Skeletal muscle satellite cell (primary cell): Measurements from ENCODE around the gene FBXW9.
A peak's percentile ranks its signal among the peaks of the same experiment; 100 is the strongest.
"Not testable (repeated sequence)": the region's sequence is repeated elsewhere in the genome, so short reads cannot be mapped to it uniquely, and the experiment has no call there.

Experiments
- H3K27me3 ChIP-seq: 2 replicates; pipeline ENCODE4 v1.7.0; 2013; ENCODE audit warnings: low read length; ENCODE audit not compliant: control insufficient read depth, insufficient read depth
- H3K36me3 ChIP-seq: 2 replicates; pipeline ENCODE4 v1.7.0; 2013; ENCODE audit warnings: mild to moderate bottlenecking, control low read depth, low read length; ENCODE audit not compliant: insufficient read depth
- H3K4me1 ChIP-seq: 2 replicates; pipeline ENCODE4 v1.7.0; 2013; ENCODE audit warnings: low read length; ENCODE audit not compliant: control insufficient read depth, insufficient read depth
- H3K4me2 ChIP-seq: 2 replicates; pipeline ENCODE4 v1.7.0; 2013; ENCODE audit warnings: mild to moderate bottlenecking, low read length
- H3K4me3 ChIP-seq: 2 replicates; pipeline ENCODE4 v1.7.0; 2013; ENCODE audit warnings: low read length
- H3K9ac ChIP-seq: 2 replicates; pipeline ENCODE4 v1.7.0; 2013; ENCODE audit warnings: mild to moderate bottlenecking, low read depth, low read length, moderate library complexity
- H3K9me3 ChIP-seq: replicated peaks from 2 replicates; pipeline ENCODE4 v1.7.0; 2013; ENCODE audit warnings: mild to moderate bottlenecking, control low read depth, low read length

FBXW9 gene

GRCh38 chr19:12711187-12711586 lies 14.8 kb upstream of the FBXW9 start:
- Histone ChIP-seq H3K36me3 (peaks cover 78% of the 10 kb centered on the region), H3K4me2 (no peak overlapping the region), H3K4me3 (no peak overlapping the region)

GRCh38 chr19:12708641-12709040 lies 12.2 kb upstream of the FBXW9 start:
- H3K36me3 ChIP-seq, result peaks cover 75% of the 10 kb centered on the region
- H3K4me3 ChIP-seq, result no peak overlapping the region
- no peak overlapping the region for H3K9ac ChIP-seq
- H3K4me1 ChIP-seq, result no peaks in the 10 kb centered on the region
- no peaks in the 10 kb centered on the region for H3K9me3 ChIP-seq
- no peak overlapping the region for H3K4me2 ChIP-seq
- no peaks in the 10 kb centered on the region for H3K27me3 ChIP-seq

More at GRCh38 chr19:12711187-12711586, 14.8 kb upstream of the FBXW9 start:
- Histone ChIP-seq H3K4me1 (no peaks in the 10 kb centered on the region), H3K9ac (no peak overlapping the region), H3K27me3 (no peaks in the 10 kb centered on the region), H3K9me3 (no peaks in the 10 kb centered on the region)

DNA sequence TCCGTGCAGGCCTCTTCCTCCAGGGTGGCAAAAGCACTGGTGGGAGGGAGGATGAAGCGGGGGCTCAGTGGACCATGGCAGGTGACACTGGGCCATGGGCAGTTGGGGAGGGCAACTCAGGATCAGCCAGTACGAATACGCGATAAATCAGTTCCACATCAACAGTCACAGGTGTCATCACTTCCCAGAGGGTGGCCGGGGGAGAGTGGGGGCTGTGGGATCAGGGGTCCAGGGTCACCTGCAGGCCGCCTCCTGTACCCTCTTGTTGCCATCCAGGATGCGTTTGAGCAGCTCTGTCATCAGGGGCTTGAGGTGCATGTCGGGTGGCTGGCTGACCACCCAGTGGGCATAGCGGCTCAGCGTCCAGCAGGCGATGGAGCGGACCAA lies 9.9 kb upstream of the FBXW9 start:
- Histone ChIP-seq H3K36me3 (peaks cover 77% of the 10 kb centered on the region), H3K9me3 (no peaks in the 10 kb centered on the region), H3K27me3 (no peaks in the 10 kb centered on the region), H3K4me1 (no peaks in the 10 kb centered on the region), H3K4me2 (no peak overlapping the region), H3K4me3 (no peak overlapping the region), H3K9ac (no peak overlapping the region)

DNA sequence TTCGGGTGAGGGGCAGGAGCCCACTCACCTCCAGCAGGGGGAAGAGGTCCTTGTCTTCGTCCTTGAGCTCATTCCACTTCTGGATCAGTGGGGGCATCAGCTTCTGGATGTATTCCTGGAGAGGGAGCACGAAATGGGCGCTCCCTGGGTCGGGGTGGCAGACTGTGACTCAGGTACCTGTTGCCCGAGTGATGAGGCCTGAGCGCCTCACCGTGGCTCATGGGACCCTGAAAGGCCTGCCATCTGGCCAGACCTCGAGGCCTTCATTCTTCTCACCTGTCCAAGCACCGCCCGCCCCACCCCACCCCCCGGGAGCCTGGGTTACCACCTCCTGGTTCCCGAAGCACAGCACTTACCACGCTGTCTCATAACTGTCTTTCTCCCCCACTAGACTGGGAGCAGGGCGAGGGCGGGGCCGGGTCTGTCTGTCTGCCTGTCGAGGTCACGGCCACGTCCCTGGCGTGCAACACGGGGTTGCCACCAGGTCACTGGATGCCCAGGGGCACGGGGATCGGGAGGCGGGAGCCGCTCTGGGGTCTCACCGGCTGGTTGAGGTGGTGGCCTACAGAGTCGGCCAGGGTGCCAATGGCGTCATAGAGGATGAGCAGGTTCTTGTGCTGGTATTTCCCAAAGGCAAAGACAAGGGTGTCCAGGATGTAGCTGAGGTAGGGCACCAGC lies 9.4 kb upstream of the FBXW9 start:
- H3K4me2 ChIP-seq, result no peak overlapping the region
- H3K27me3 ChIP-seq, result no peaks in the 10 kb centered on the region
- H3K4me3 ChIP-seq, result no peak overlapping the region
- H3K36me3 ChIP-seq, result peaks cover 79% of the 10 kb centered on the region
- no peak overlapping the region for H3K9ac ChIP-seq
- no peaks in the 10 kb centered on the region for H3K9me3 ChIP-seq
- H3K4me1 ChIP-seq, result no peaks in the 10 kb centered on the region

DNA sequence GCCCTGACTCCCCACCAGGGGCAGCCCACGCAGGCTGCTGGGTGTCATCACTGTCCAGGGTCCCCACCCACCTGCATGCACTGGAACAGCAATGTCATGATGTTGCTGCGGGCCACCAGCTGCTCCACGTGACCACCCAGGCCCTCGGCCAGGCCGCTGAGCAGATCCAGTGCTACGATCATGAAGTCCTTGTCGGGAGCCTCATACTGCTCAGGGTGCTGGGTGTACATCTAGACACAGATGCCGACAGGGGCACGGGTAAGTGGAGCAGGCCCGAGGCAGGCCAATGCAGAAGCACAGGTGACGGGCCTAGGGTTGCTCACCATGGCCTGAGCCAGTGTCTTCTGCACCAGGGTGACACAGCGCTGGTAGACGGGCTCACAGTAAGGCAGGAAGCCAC lies 8.7 kb upstream of the FBXW9 start:
- no peak overlapping the region for H3K4me3 ChIP-seq
- no peaks in the 10 kb centered on the region for H3K4me1 ChIP-seq
- no peak overlapping the region for H3K9ac ChIP-seq
- H3K27me3 ChIP-seq, result no peaks in the 10 kb centered on the region
- H3K36me3 ChIP-seq, result peaks cover 79% of the 10 kb centered on the region
- no peak overlapping the region for H3K4me2 ChIP-seq
- no peaks in the 10 kb centered on the region for H3K9me3 ChIP-seq

GRCh38 chr19:12703046-12703445 lies 6.6 kb upstream of the FBXW9 start:
- no peak overlapping the region for H3K4me3 ChIP-seq
- no peak overlapping the region for H3K4me2 ChIP-seq
- no peaks in the 10 kb centered on the region for H3K4me1 ChIP-seq
- no peaks in the 10 kb centered on the region for H3K27me3 ChIP-seq
- H3K9me3 ChIP-seq, result no peaks in the 10 kb centered on the region
- H3K36me3 ChIP-seq, result peaks cover 77% of the 10 kb centered on the region
- H3K9ac ChIP-seq, result no peak overlapping the region

- Histone ChIP-seq H3K4me2 (no peak overlapping the region), H3K36me3 (peaks cover 76% of the 10 kb centered on the region), H3K27me3 (no peaks in the 10 kb centered on the region), H3K4me3 (no peak overlapping the region), H3K9ac (no peak overlapping the region), H3K4me1 (peaks cover 6% of the 10 kb centered on the region), H3K9me3 (no peaks in the 10 kb centered on the region)
These were observed 5.3 kb upstream of the FBXW9 start for GRCh38 chr19:12701596-12702282.

- no peak overlapping the region for H3K4me3 ChIP-seq
- H3K9me3 ChIP-seq, result no peaks in the 10 kb centered on the region
- H3K36me3 ChIP-seq, result peaks cover 45% of the 10 kb centered on the region
- H3K27me3 ChIP-seq, result no peaks in the 10 kb centered on the region
- peaks cover 14% of the 10 kb centered on the region for H3K4me1 ChIP-seq
- no peak overlapping the region for H3K9ac ChIP-seq
- no peak overlapping the region for H3K4me2 ChIP-seq
These were observed 1.7 kb upstream of the FBXW9 start for GRCh38 chr19:12698138-12698537.

DNA sequence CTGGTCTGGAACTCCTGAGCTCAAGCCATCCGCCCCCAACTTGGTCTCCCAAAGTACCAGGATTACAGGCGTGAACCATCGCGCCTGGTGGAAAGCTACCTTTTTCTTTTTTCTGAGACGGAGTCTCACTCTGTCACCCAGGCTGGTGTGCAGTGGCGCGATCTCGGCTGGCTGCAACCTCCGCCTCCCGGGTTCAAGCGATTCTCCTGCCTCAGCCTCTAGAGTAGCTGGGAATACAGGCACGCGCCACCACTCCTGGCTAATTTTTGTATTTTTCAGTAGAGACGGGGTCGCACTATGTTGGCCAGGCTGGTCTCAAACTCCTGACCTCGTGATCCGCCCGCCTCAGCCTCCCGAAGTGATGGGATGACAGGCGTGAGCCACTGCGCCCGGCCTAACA lies 994 bp upstream of the FBXW9 start:
- Histone ChIP-seq H3K4me2 (peak overlapping the region; percentile 90), H3K4me3 (peak overlapping the region; percentile 86), H3K36me3 (peaks cover 39% of the 10 kb centered on the region), H3K4me1 (peaks cover 14% of the 10 kb centered on the region)
- H3K9me3 ChIP-seq, H3K27me3 ChIP-seq, H3K9ac ChIP-seq: not testable (repeated sequence)

DNA sequence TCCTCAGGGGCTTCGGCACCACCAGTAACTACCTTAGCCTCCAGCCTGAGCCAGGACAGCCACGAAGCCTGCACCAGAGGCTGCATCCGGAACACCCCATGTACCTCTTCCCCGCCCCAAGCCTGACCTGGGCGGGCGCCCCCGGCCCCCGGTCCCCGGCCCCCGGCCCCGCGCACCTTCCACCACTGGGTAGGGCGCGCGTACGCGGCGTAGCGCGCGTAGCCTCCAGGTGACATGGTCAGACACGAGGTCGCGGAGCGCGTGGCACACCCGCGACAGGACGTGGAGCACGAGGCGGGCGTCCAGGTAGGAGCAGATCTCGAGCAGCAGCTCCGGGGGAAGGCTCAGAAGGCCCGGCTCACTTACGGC lies 450 bp downstream of the FBXW9 start:
- peaks cover 14% of the 10 kb centered on the region for H3K4me1 ChIP-seq
- peak overlapping the region; percentile 82 for H3K9ac ChIP-seq
- peaks cover 27% of the 10 kb centered on the region for H3K36me3 ChIP-seq
- peak overlapping the region; percentile 86 for H3K4me3 ChIP-seq
- peak overlapping the region; percentile 90 for H3K4me2 ChIP-seq
- no peaks in the 10 kb centered on the region for H3K27me3 ChIP-seq
- no peaks in the 10 kb centered on the region for H3K9me3 ChIP-seq

GRCh38 chr19:12695514-12695913 lies 917 bp downstream of the FBXW9 start:
- H3K9ac ChIP-seq, result peak overlapping the region; percentile 46

GRCh38 chr19:12695096-12695495 lies 1.3 kb downstream of the FBXW9 start:
- H3K36me3 ChIP-seq, result peaks cover 19% of the 10 kb centered on the region
- no peak overlapping the region for H3K4me3 ChIP-seq
- no peak overlapping the region for H3K9ac ChIP-seq
- peaks cover 14% of the 10 kb centered on the region for H3K4me1 ChIP-seq
- no peaks in the 10 kb centered on the region for H3K9me3 ChIP-seq
- H3K27me3 ChIP-seq, result no peaks in the 10 kb centered on the region
- H3K4me2 ChIP-seq, result peak overlapping the region; percentile 90

More at GRCh38 chr19:12695514-12695913, 917 bp downstream of the FBXW9 start:
- Histone ChIP-seq H3K27me3 (no peaks in the 10 kb centered on the region), H3K36me3 (peaks cover 22% of the 10 kb centered on the region), H3K4me3 (peak overlapping the region; percentile 86), H3K4me1 (peaks cover 14% of the 10 kb centered on the region), H3K9me3 (no peaks in the 10 kb centered on the region), H3K4me2 (peak overlapping the region; percentile 90)
